RWPE2 (cell line): Measurements from ENCODE around the gene COL23A1.

Experiments used
- ATAC-seq: fragments of 200-7000 bp; cut with Tn5 transposase; 3 replicates; pipeline ENCODE4 v1.9.1; 2021; ENCODE audit warnings: low read depth
- DNase-seq: peaks from one replicate; pipeline ENCODE4 v3.0.0-alpha.2; 2020; ENCODE audit warnings: low spot score
- H3K27ac ChIP-seq: fragments of 450-650 bp; 2 replicates; pipeline ENCODE4 v1.5.1; 2017; ENCODE audit warnings: mild to moderate bottlenecking; ENCODE audit not compliant: poor library complexity, severe bottlenecking
- H3K27me3 ChIP-seq: fragments of 250-450 bp; sonication (Bioruptor Pico); 2 replicates; pipeline ENCODE4 v1.5.1; 2021; ENCODE audit warnings: mild to moderate bottlenecking, moderate library complexity; ENCODE audit not compliant: insufficient read depth, poor library complexity, severe bottlenecking
- H3K36me3 ChIP-seq: fragments of 250-450 bp; sonication (Bioruptor Pico); 2 replicates; pipeline ENCODE4 v1.5.1; 2020; ENCODE audit warnings: low read depth, mild to moderate bottlenecking, moderate library complexity
- H3K4me1 ChIP-seq: fragments of 250-450 bp; sonication (Bioruptor Pico); 2 replicates; pipeline ENCODE4 v1.5.1; 2021; ENCODE audit warnings: mild to moderate bottlenecking, moderate library complexity; ENCODE audit not compliant: insufficient read depth, poor library complexity, severe bottlenecking
- H3K4me3 ChIP-seq: fragments of 250-450 bp; sonication (Bioruptor Pico); 2 replicates; pipeline ENCODE4 v1.5.1; 2021; ENCODE audit warnings: mild to moderate bottlenecking, moderate library complexity; ENCODE audit not compliant: severe bottlenecking
- H3K9me3 ChIP-seq: fragments of 250-450 bp; sonication (Bioruptor Pico); 2 replicates; pipeline ENCODE4 v1.5.1; 2021; ENCODE audit warnings: mild to moderate bottlenecking, moderate library complexity; ENCODE audit not compliant: severe bottlenecking
- TF ChIP-seq, protein P1 (sequence below): fragments of 450-650 bp; IDR thresholded peaks from one replicate; pipeline ENCODE4 v1.5.1; 2017; ENCODE audit warnings: mild to moderate bottlenecking, moderate library complexity; ENCODE audit not compliant: poor library complexity, severe bottlenecking

COL23A1 gene

DNA sequence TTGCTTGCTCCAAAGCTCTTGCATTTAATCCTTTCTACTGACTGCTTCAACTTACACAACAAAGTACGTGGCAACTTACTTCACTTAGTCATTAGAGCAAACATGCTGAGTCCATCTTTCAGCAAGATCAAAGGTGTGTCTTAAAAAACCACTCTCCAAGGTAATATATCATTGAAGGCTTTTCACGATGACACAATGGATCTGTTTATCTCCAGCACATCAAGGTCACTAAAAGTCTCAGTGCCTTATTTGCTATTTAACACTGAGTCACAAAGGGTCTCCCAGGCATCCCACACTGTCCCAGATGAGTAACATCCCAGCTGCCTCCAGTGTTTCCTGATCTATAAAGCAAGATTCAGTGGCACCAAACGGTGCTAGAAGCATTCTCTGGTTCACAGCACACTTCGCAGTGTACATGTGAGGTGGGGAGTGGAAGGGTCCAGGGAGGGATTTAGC lies 40.3 kb upstream of the COL23A1 start:
- TF ChIP-seq, protein P1, sequence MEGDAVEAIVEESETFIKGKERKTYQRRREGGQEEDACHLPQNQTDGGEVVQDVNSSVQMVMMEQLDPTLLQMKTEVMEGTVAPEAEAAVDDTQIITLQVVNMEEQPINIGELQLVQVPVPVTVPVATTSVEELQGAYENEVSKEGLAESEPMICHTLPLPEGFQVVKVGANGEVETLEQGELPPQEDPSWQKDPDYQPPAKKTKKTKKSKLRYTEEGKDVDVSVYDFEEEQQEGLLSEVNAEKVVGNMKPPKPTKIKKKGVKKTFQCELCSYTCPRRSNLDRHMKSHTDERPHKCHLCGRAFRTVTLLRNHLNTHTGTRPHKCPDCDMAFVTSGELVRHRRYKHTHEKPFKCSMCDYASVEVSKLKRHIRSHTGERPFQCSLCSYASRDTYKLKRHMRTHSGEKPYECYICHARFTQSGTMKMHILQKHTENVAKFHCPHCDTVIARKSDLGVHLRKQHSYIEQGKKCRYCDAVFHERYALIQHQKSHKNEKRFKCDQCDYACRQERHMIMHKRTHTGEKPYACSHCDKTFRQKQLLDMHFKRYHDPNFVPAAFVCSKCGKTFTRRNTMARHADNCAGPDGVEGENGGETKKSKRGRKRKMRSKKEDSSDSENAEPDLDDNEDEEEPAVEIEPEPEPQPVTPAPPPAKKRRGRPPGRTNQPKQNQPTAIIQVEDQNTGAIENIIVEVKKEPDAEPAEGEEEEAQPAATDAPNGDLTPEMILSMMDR = no peak
- no peaks in the 10 kb centered on the region for H3K36me3 ChIP-seq
- ATAC-seq = peak; percentile 47
- no peak overlapping the region for H3K4me3 ChIP-seq
- H3K27me3 ChIP-seq = no peaks in the 10 kb centered on the region
- peak overlapping the region; percentile 36 for H3K27ac ChIP-seq
- no peak for DNase-seq
- no peaks in the 10 kb centered on the region for H3K9me3 ChIP-seq
- peaks cover 20% of the 10 kb centered on the region for H3K4me1 ChIP-seq

DNA sequence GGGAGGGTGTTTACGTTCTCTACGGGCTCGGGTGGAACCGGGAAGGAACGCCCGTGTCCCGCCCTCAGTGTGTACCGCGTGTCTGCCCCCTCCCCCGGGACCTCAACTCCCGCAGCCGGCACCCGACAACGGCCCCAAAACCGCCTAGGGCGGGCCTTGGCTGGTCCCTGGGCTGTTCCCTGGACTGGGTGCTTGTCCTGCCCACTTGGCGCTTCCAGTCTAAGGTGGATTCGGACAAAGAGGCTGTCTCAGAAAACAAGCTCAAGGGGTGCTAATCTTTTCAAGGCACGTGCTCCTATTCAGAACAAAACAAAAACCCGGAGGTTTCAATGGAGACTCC lies 37.0 kb upstream of the COL23A1 start:
- TF ChIP-seq, protein P1 = no peak
- Histone ChIP-seq H3K36me3 (peaks cover 12% of the 10 kb centered on the region), H3K27me3 (no peaks in the 10 kb centered on the region), H3K27ac (peak overlapping the region; percentile 72), H3K4me1 (peaks cover 25% of the 10 kb centered on the region), H3K9me3 (no peaks in the 10 kb centered on the region), H3K4me3 (peak overlapping the region; percentile 78)
- DNase-seq = no peak
- no peak; the same call in 2 of the 3 replicates for ATAC-seq

DNA sequence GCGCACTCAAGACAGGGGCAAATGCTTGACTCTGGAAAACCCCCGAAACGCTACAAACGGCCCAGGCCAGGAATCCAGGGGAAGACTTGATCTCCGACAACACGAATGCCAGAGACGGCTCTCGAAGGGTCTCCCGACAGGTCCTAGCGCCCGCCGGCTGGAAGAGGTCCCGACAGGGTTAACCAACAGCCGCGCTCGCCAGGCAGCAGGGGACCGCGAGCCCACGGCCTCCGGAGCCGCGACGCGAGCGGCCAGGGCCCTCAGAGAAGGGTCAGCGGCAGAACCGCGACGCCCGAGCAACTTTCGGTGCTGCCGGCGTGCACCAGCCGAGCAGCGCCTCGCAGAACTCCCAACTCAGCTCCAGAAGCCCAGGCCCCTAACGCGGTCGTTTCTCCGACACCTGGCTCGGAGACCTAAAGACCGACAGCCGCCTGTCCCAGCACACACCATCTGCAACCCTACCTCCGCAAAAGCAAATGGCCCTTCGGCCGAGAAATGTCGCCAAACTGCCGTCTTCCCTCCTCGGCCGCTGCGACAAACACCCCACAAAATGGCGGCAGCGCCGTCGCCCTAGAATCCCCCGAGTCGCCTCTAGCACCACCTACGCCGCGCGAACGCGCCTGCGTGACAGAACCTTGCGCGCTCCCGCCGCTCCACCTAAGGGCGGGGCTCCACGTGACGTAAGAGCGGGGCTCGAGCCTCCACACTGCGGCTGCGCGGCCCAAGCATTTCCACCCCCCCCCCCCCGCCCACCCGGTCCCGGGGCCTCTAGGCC lies 36.5 kb upstream of the COL23A1 start, which contains the start of gene CLK4:
CLK4 (minus strand) TSS at position 567 of the 775 bp plus-strand sequence. CDS start 3,634 bp downstream, outside the sequence.
- DNase-seq (peak; percentile 95), ATAC-seq (peak; percentile 79)
- Histone ChIP-seq H3K36me3 (peaks cover 18% of the 10 kb centered on the region), H3K9me3 (no peaks in the 10 kb centered on the region), H3K27me3 (no peaks in the 10 kb centered on the region), H3K27ac (peak within 1 kb of the TSS; percentile 72), H3K4me1 (peaks cover 25% of the 10 kb centered on the region), H3K4me3 (peak within 1 kb of the TSS; percentile 78)
- TF ChIP-seq, protein P1 = no peak

DNA sequence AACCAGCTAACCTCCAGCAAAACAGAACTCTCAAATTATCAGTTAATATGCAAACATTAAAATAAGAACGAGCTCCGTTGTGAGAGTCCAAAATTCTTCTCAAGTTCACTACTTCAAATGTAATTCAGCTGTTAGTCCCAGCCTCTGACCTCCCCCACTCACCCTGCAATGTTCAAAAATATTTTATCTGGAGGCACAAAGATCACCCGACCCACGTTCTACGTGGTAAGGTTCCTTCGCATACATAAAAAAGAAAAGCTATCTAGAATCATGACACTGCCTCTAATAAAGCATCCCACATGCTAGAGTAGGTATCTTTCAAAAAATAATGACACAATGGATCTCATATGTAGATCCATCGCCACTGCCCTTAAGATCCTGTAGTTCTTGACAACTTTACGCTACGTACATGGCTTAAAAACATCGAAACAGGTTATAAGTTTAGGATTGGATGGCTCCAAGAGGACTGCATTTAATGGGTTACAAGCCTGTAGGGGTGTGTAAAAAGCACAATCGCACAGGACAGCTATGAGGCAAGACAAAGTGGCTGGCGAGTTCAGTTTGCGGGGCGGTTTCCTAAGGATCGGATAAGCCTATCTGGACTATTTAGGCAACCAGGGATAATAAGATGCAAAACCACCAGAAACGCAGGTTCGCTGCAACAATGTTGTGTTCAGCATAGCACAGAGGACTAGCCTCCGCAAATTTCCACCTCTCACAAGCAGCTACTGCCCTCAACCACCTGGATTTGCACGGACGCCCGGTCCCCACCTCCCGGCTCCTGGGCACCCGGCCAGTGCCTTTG lies 35.7 kb upstream of the COL23A1 start:
- no peak; the same call in none of the 3 replicates for ATAC-seq
- H3K9me3 ChIP-seq = no peaks in the 10 kb centered on the region
- DNase-seq = no peak
- H3K27ac ChIP-seq = peak overlapping the region; percentile 72
- TF ChIP-seq, protein P1 = no peak
- peaks cover 26% of the 10 kb centered on the region for H3K36me3 ChIP-seq
- no peaks in the 10 kb centered on the region for H3K27me3 ChIP-seq
- peaks cover 24% of the 10 kb centered on the region for H3K4me1 ChIP-seq
- peak overlapping the region; percentile 78 for H3K4me3 ChIP-seq
